HepG2 (cell line): ENCODE data around the gene GNA14. TPM values are rescaled to one million over a fixed set of nuclear protein-coding genes. Genes with fewer than 3 reads are reported as not detected.

Experiments
- ATAC-seq: fragments of 200-7000 bp; cut with Tn5 transposase; 3 replicates; pipeline ENCODE4 v1.9.1; 2020; ENCODE audit warnings: mild to moderate bottlenecking, moderate library complexity
- BruUV-seq: library from RNA; stranded (reverse); fragments of 400-500 nt; replicated peaks from 2 replicates; lab custom pipeline; 2021; lab: Mats Ljungman, UMichigan
- CTCF ChIA-PET: fragments of 300-600 bp; formaldehyde crosslinking; extraction: SDS; loops from one replicate; lab custom pipeline; 2021; ENCODE audit warnings: low total read pairs, inconsistent platforms, low intra/inter-chr PET ratio; lab: Yijun Ruan, JAX
- POLR2A ChIA-PET: fragments of 350-600 bp; sonication (Branson Sonifier 250); formaldehyde crosslinking; loops from one replicate; lab custom pipeline; 2020; ENCODE audit warnings: antibody characterized with exemption, inconsistent platforms; lab: Yijun Ruan, JAX
- DNase-seq: peaks from one replicate; pipeline ENCODE4 v3.0.0-alpha.2; 2015; ENCODE audit warnings: low spot score
- FAIRE-seq: peaks from 3 replicates; lab custom pipeline; 2011; peaks lifted over from hg19 to GRCh38; lab: Jason Lieb, UNC
- H2AFZ ChIP-seq: one replicate; pipeline ENCODE4 v1.6.1; 2011; ENCODE audit warnings: low read length, inconsistent platforms
- H3K27ac ChIP-seq: fragments of 300-600 bp; 3 replicates; pipeline ENCODE4 v1.8.0; 2011; ENCODE audit warnings: mixed run types, mild to moderate bottlenecking, mixed read lengths, low read length, inconsistent platforms; ENCODE audit not compliant: insufficient read depth; ENCODE audit errors: extremely low read length
- H3K27me3 ChIP-seq, 2 experiments: fragments of 200-600 bp in 1 of 2; 2 replicates in 1 of 2; 3 replicates in 1 of 2; pipeline versions ENCODE4 v1.6.0 to v1.8.0; 2011; ENCODE audit warnings: low read length in 2 of 2, mild to moderate bottlenecking in 2 of 2, moderate library complexity in 2 of 2, inconsistent platforms in 1 of 2; ENCODE audit not compliant: insufficient read depth in 2 of 2, control insufficient read depth in 1 of 2
- H3K36me3 ChIP-seq, 2 experiments: fragments of 200-600 bp in 1 of 2; replicated peaks in 1 of 2; 2 replicates in 1 of 2; 3 replicates in 1 of 2; pipeline versions ENCODE4 v1.5.1 to v1.8.0; 2011; ENCODE audit warnings: low read length in 2 of 2, inconsistent platforms in 1 of 2; ENCODE audit not compliant: insufficient read depth in 2 of 2, control insufficient read depth in 1 of 2
- H3K4me1 ChIP-seq: 2 replicates; pipeline ENCODE4 v1.5.1; 2012; ENCODE audit warnings: low read length, inconsistent platforms; ENCODE audit not compliant: insufficient read depth
- H3K4me2 ChIP-seq: 2 replicates; pipeline ENCODE4 v1.6.0; 2011; ENCODE audit warnings: low read depth, low read length, inconsistent platforms
- H3K4me3 ChIP-seq, 3 experiments: fragments of 200-600 bp in 1 of 3; sonication (generic), shearing (Covaris generic) in 1 of 3; replicated peaks in 1 of 3; 2 replicates each; pipeline ENCODE4 v1.5.1; 2011 to 2016; ENCODE audit warnings: low read length in 3 of 3, inconsistent platforms in 2 of 3, low read depth in 2 of 3, mild to moderate bottlenecking in 2 of 3, control low read depth in 1 of 3, mixed read lengths in 1 of 3; ENCODE audit not compliant: insufficient read depth in 1 of 3
- H3K79me2 ChIP-seq: one replicate; pipeline ENCODE4 v1.6.1; 2011; ENCODE audit warnings: low read length, inconsistent platforms; ENCODE audit not compliant: insufficient read depth
- H3K9ac ChIP-seq: 2 replicates; pipeline ENCODE4 v1.6.0; 2011; ENCODE audit warnings: mild to moderate bottlenecking, low read depth, low read length, inconsistent platforms; ENCODE audit not compliant: insufficient read depth
- H3K9me3 ChIP-seq: 2 replicates; pipeline ENCODE4 v1.5.1; 2012; ENCODE audit warnings: mild to moderate bottlenecking, low read length
- H4K20me1 ChIP-seq: 2 replicates; pipeline ENCODE4 v1.6.0; 2011; ENCODE audit warnings: inconsistent platforms, mild to moderate bottlenecking, low read length, moderate library complexity; ENCODE audit not compliant: insufficient read depth
- HDAC6 ChIP-seq: fragments of 200-600 bp; sonication (generic); IDR thresholded peaks from 2 replicates; pipeline ENCODE4 v1.7.0; 2017; ENCODE audit warnings: mild to moderate bottlenecking, antibody characterized with exemption, low read length, low read depth
- HMGXB3 ChIP-seq: sonication (generic); formaldehyde crosslinking; IDR thresholded peaks from 2 replicates; pipeline ENCODE4 v1.4.0; 2020; ENCODE audit warnings: missing genetic modification reagents, borderline replicate concordance
- HOXA5 ChIP-seq: sonication (generic); formaldehyde crosslinking; IDR thresholded peaks from 2 replicates; pipeline ENCODE4 v1.4.0; 2020; ENCODE audit warnings: missing genetic modification reagents
- ISX ChIP-seq: sonication (generic); formaldehyde crosslinking; conservative IDR thresholded peaks from 2 replicates; pipeline ENCODE4 v1.5.0; 2020; ENCODE audit warnings: missing genetic modification reagents
- ZIK1 ChIP-seq: sonication (generic); formaldehyde crosslinking; IDR thresholded peaks from 2 replicates; pipeline ENCODE4 v1.5.0; 2020; ENCODE audit warnings: mild to moderate bottlenecking, low read depth, missing genetic modification reagents, borderline replicate concordance
- ZNF260 ChIP-seq: sonication (generic); formaldehyde crosslinking; IDR thresholded peaks from 2 replicates; pipeline ENCODE4 v1.4.0; 2020; ENCODE audit warnings: missing genetic modification reagents, low read depth, mild to moderate bottlenecking, borderline replicate concordance
- ZNF747 ChIP-seq: sonication (generic); formaldehyde crosslinking; IDR thresholded peaks from 2 replicates; pipeline ENCODE4 v1.8.1; 2023; ENCODE audit warnings: missing genetic modification reagents, mild to moderate bottlenecking, borderline replicate concordance
- in situ Hi-C: cut with HindIII; loops from 2 replicates; pipeline ENCODE4 v1.10.0; 2017; ENCODE audit warnings: low pct_unique_long_range_greater_than_20kb; ENCODE audit not compliant: extremely low pct_ligation_motif_present
- intact Hi-C: fragments of 100-400 bp; cut with micrococcal nuclease; formaldehyde crosslinking; loops from one replicate; pipeline ENCODE4 v1.10.0; 2022; ENCODE audit not compliant: unreplicated experiment
- polyA plus RNA-seq, 8 experiments: library from polyadenylated mRNA; depleted of rRNA in 3 of 8; stranded (reverse) in 7 of 8; unstranded in 1 of 8; fragments of >200 nt; fragmentation: Illumina TruSeq in 4 of 8; extraction: Trizol in 4 of 8; gene quantifications; 2 replicates each; pipeline versions ENCODE4 v1.2.1 to v1.2.3, GENCODE V29; 2011 to 2016; ENCODE audit warnings: low read depth in 4 of 8, missing spikeins in 1 of 8, mixed read lengths in 1 of 8; ENCODE audit not compliant: insufficient read depth in 1 of 8
- total RNA-seq, 5 experiments: library from RNA; depleted of rRNA; stranded (reverse); fragments of >200 nt; fragmentation: Illumina TruSeq; extraction: Trizol; gene quantifications; 2 replicates each; pipeline ENCODE4 v1.2.3, GENCODE V29; 2016; ENCODE audit warnings: low read depth in 1 of 5

GNA14 gene
- total and polyA plus RNA-seq, 2 of the 13 experiments (the other 11 are each of a cell fraction or from before 2014, with no cell fraction given), result not detected

- TF ChIP-seq ZNF747 (CRISPR knock-in tag) (no peak), HMGXB3 (CRISPR knock-in tag) (no peak), ZIK1 (CRISPR knock-in tag) (no peak), HDAC6 (no peak), ZNF260 (CRISPR knock-in tag) (no peak), ISX (CRISPR knock-in tag) (no peak), HOXA5 (no peak)
- DNase-seq, result no peak
- FAIRE-seq, result no peak
- no peak overlapping the region for H3K9ac ChIP-seq
- H3K9me3 ChIP-seq, result no peaks in the 10 kb centered on the region
- H4K20me1 ChIP-seq, result no peaks in the 10 kb centered on the region
- no peak overlapping the region for H2AFZ ChIP-seq
- no peaks in the 10 kb centered on the region for H3K36me3 ChIP-seq
- H3K4me2 ChIP-seq, result no peak overlapping the region
- peaks cover 0 to 21% of the 10 kb centered on the region in 2 experiments; a peak in 2 of 5 replicates for H3K27me3 ChIP-seq
- no peaks in the 10 kb centered on the region for H3K79me2 ChIP-seq
- intact Hi-C loops (no loop called here), in situ Hi-C loops (no loop called here)
- no peaks in the 10 kb centered on the region for H3K4me1 ChIP-seq
- POLR2A ChIA-PET, result no interaction called here
- no peak for ATAC-seq
- no peak overlapping the region for H3K27ac ChIP-seq
- BruUV-seq, result no TSS peak
- CTCF ChIA-PET, result no interaction called here
- H3K4me3 ChIP-seq, result no peak overlapping the region
Observed at GRCh38 chr9:77587042-77587441, 61.1 kb downstream of the GNA14 start.
